RWPE2 (cell line): ENCODE measurements around the gene RGS16.
A peak's percentile ranks its signal among the peaks of the same experiment; 100 is the strongest.

Experiments used
- ATAC-seq: fragments of 200-7000 bp; cut with Tn5 transposase; 3 replicates; pipeline ENCODE4 v1.9.1; 2021; ENCODE audit warnings: low read depth
- DNase-seq: peaks from one replicate; pipeline ENCODE4 v3.0.0-alpha.2; 2020; ENCODE audit warnings: low spot score
- H3K27ac ChIP-seq: fragments of 450-650 bp; 2 replicates; pipeline ENCODE4 v1.5.1; 2017; ENCODE audit warnings: mild to moderate bottlenecking; ENCODE audit not compliant: poor library complexity, severe bottlenecking
- H3K27me3 ChIP-seq: fragments of 250-450 bp; sonication (Bioruptor Pico); 2 replicates; pipeline ENCODE4 v1.5.1; 2021; ENCODE audit warnings: mild to moderate bottlenecking, moderate library complexity; ENCODE audit not compliant: insufficient read depth, poor library complexity, severe bottlenecking
- H3K36me3 ChIP-seq: fragments of 250-450 bp; sonication (Bioruptor Pico); 2 replicates; pipeline ENCODE4 v1.5.1; 2020; ENCODE audit warnings: low read depth, mild to moderate bottlenecking, moderate library complexity
- H3K4me1 ChIP-seq: fragments of 250-450 bp; sonication (Bioruptor Pico); 2 replicates; pipeline ENCODE4 v1.5.1; 2021; ENCODE audit warnings: mild to moderate bottlenecking, moderate library complexity; ENCODE audit not compliant: insufficient read depth, poor library complexity, severe bottlenecking
- H3K4me3 ChIP-seq: fragments of 250-450 bp; sonication (Bioruptor Pico); 2 replicates; pipeline ENCODE4 v1.5.1; 2021; ENCODE audit warnings: mild to moderate bottlenecking, moderate library complexity; ENCODE audit not compliant: severe bottlenecking
- H3K9me3 ChIP-seq: fragments of 250-450 bp; sonication (Bioruptor Pico); 2 replicates; pipeline ENCODE4 v1.5.1; 2021; ENCODE audit warnings: mild to moderate bottlenecking, moderate library complexity; ENCODE audit not compliant: severe bottlenecking
- TF ChIP-seq, protein P1 (sequence below): fragments of 450-650 bp; IDR thresholded peaks from one replicate; pipeline ENCODE4 v1.5.1; 2017; ENCODE audit warnings: mild to moderate bottlenecking, moderate library complexity; ENCODE audit not compliant: poor library complexity, severe bottlenecking

Gene RGS16

DNA sequence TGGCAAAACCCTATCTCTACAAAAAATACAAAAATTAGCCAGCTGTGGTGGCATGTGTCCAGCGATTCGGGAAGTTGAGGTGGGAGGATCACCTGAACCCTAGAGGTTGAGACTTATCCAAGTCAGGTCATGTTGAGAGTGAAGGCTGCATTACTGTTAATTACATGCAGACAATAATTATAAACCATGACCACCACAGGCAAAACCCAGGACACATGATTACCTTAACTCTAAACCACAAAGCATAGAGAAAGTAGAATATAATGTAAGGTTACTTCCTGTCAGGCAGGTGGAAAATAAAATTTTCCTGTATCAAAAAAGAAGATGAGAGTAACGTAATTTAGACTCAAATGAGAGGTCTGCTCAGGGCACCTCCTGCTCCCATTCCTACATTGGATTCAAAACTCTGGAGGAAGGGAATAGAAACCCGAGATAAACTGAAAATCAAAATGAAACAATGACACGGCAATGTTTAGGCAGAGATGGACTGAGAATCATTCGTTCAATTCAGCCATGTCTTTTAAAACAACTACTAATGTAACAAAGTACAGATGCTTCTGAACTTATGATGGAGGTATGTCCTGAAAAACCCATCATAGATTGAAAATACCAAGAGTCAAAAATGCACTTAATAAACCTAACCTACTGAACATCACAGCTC, 46.6 kb upstream of the RGS16 start:
- no peak for DNase-seq
- Histone ChIP-seq H3K36me3 (no peaks in the 10 kb centered on the region), H3K4me1 (no peaks in the 10 kb centered on the region), H3K9me3 (no peaks in the 10 kb centered on the region), H3K27me3 (no peaks in the 10 kb centered on the region), H3K27ac (no peak overlapping the region), H3K4me3 (no peak overlapping the region)
- TF ChIP-seq, protein P1, sequence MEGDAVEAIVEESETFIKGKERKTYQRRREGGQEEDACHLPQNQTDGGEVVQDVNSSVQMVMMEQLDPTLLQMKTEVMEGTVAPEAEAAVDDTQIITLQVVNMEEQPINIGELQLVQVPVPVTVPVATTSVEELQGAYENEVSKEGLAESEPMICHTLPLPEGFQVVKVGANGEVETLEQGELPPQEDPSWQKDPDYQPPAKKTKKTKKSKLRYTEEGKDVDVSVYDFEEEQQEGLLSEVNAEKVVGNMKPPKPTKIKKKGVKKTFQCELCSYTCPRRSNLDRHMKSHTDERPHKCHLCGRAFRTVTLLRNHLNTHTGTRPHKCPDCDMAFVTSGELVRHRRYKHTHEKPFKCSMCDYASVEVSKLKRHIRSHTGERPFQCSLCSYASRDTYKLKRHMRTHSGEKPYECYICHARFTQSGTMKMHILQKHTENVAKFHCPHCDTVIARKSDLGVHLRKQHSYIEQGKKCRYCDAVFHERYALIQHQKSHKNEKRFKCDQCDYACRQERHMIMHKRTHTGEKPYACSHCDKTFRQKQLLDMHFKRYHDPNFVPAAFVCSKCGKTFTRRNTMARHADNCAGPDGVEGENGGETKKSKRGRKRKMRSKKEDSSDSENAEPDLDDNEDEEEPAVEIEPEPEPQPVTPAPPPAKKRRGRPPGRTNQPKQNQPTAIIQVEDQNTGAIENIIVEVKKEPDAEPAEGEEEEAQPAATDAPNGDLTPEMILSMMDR: no peak
- no peak for ATAC-seq

DNA sequence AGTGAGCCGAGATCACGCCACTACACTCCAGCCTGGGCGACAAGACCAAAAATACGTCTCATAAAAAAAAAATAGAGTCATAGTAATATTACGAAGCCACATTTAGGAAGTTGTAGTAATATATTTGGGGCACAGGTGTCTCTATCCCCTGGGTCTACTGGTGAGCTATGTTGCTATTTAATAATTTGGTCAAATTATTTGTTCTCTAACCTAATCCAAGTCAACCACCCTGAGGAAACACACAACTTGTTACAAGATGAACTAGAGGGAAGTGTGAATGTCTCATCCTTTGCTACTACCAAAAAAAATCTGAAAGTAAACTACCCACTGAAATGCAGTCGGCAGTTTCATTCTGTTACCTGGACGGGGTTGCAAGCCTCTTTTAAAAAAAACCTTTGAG, 44.9 kb upstream of the RGS16 start:
- Histone ChIP-seq H3K27me3 (no peaks in the 10 kb centered on the region), H3K36me3 (no peaks in the 10 kb centered on the region), H3K4me3 (no peak overlapping the region), H3K9me3 (no peaks in the 10 kb centered on the region), H3K4me1 (peaks cover 1% of the 10 kb centered on the region), H3K27ac (no peak overlapping the region)
- TF ChIP-seq, protein P1: no peak
- no peak for ATAC-seq
- DNase-seq: no peak

DNA sequence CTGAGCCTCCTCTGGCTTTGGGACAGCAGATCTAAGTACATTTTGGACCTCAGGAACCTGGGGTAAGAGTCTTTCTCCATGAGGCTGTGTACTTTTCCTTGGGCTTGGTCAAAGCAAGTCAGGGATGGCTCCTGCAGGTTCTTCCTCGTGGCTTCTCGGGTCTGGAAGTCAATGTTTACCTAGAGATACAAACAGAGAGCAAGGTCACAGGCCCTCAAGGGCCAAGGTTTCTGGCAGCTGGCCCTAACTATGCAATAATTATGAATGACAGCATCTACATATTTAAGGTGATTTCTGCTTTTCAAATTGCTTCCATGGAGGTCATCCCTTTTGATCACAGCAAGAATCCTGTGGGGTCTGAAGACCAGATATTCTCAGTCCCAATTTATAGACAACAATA, 42.5 kb upstream of the RGS16 start:
- no peak for ATAC-seq
- H3K4me1 ChIP-seq: peaks cover 8% of the 10 kb centered on the region
- H3K27me3 ChIP-seq: no peaks in the 10 kb centered on the region
- H3K9me3 ChIP-seq: no peaks in the 10 kb centered on the region
- H3K4me3 ChIP-seq: no peak overlapping the region
- TF ChIP-seq, protein P1: no peak
- DNase-seq: no peak
- H3K27ac ChIP-seq: no peak overlapping the region
- no peaks in the 10 kb centered on the region for H3K36me3 ChIP-seq

DNA sequence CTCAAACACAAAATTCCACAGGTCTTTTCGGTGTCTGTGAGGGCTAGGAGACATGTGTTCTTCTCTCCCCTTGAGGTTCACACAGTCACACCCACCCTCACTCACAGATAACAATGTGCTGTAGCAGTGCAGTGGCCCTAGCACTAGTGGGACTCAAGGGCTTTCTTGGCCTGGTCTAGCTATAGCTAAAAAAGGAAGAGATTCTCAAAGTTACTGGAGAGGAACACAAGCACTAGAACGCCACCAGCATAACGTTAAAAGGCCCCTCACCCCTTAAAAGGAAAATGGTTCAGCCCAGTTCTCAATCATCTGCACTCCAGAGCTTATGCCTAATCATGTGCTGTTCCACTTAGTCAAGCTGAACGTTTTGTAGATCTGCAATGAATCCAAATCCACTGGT, 40.7 kb upstream of the RGS16 start:
- H3K36me3 ChIP-seq: no peaks in the 10 kb centered on the region
- no peak overlapping the region for H3K27ac ChIP-seq
- ATAC-seq (no peak), DNase-seq (no peak)
- peaks cover 8% of the 10 kb centered on the region for H3K4me1 ChIP-seq
- no peaks in the 10 kb centered on the region for H3K27me3 ChIP-seq
- no peak overlapping the region for H3K4me3 ChIP-seq
- H3K9me3 ChIP-seq: no peaks in the 10 kb centered on the region
- TF ChIP-seq, protein P1: no peak

DNA sequence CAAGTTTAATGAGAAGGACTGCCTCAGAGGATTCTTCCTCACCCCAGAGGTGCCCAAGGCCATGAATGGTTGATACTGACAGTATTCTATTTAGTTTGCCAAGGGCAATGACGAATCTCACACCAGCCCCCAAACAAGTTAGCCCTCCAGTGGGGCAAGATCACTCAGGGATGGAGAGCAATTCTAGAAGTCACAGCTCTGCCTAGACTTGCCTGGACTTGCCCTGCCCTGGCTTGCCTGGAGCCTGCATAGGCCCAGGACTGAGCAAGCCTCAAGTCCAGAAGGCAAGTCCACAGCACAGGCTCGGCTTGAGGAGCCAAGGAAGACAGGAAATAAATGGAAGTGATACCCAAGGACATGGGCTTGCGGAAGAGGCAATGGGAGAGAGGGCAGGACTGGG, 39.5 kb upstream of the RGS16 start:
- ATAC-seq: peak; percentile 92
- no peak overlapping the region for H3K4me3 ChIP-seq
- no peaks in the 10 kb centered on the region for H3K27me3 ChIP-seq
- peaks cover 8% of the 10 kb centered on the region for H3K4me1 ChIP-seq
- TF ChIP-seq, protein P1: no peak
- no peak for DNase-seq
- no peak overlapping the region for H3K27ac ChIP-seq
- no peaks in the 10 kb centered on the region for H3K9me3 ChIP-seq
- H3K36me3 ChIP-seq: no peaks in the 10 kb centered on the region
